ENCODE measurements around the gene UBASH3A.
"Not testable (repeated sequence)": the region's sequence is repeated elsewhere in the genome, so short reads cannot be mapped to it uniquely, and the experiment has no call there.

UBASH3A gene

GRCh38 chr21:42392731-42393442 lies 10.8 kb upstream of the UBASH3A start:
- no peak for DNase-seq

GRCh38 chr21:42393443-42393950 lies 10.2 kb upstream of the UBASH3A start:
- DNase-seq, result no peak

- DNase-seq, result no peak
Measured at GRCh38 chr21:42395302-42395701, 8.4 kb upstream of the UBASH3A start.

GRCh38 chr21:42395905-42396651 lies 7.6 kb upstream of the UBASH3A start, which contains the start of gene TMPRSS3:
TSS of gene TMPRSS3 (minus strand) at chr21:42396052. CDS start at chr21:42395417, 635 bp downstream.
- DNase-seq, result no peak

GRCh38 chr21:42396799-42397745 lies 6.6 kb upstream of the UBASH3A start:
- peak; percentile 65 for DNase-seq

- no peak for DNase-seq
Measured at GRCh38 chr21:42397746-42398394, 5.8 kb upstream of the UBASH3A start.

GRCh38 chr21:42398436-42399028 lies 5.2 kb upstream of the UBASH3A start:
- peak; percentile 83 for DNase-seq

GRCh38 chr21:42400525-42400924 lies 3.2 kb upstream of the UBASH3A start:
- DNase-seq, result no peak

GRCh38 chr21:42401154-42401553 lies 2.5 kb upstream of the UBASH3A start:
- DNase-seq, result no peak

- no peak for DNase-seq
Measured at GRCh38 chr21:42401820-42402251, 1.9 kb upstream of the UBASH3A start.

- DNase-seq, result no peak
Measured at GRCh38 chr21:42404539-42404938, 837 bp downstream of the UBASH3A start.

GRCh38 chr21:42405064-42406013 lies 1.6 kb downstream of the UBASH3A start:
- no peak for DNase-seq

- DNase-seq, result no peak
Measured at GRCh38 chr21:42406201-42406621, 2.5 kb downstream of the UBASH3A start.

GRCh38 chr21:42406866-42407265 lies 3.2 kb downstream of the UBASH3A start:
- DNase-seq, result no peak

GRCh38 chr21:42407476-42407875 lies 3.8 kb downstream of the UBASH3A start:
- DNase-seq, result no peak

GRCh38 chr21:42408718-42409117 lies 5.0 kb downstream of the UBASH3A start:
- not testable (repeated sequence) for DNase-seq

- no peak for DNase-seq
Measured at GRCh38 chr21:42409366-42409765, 5.7 kb downstream of the UBASH3A start.

GRCh38 chr21:42411197-42411869 lies 7.6 kb downstream of the UBASH3A start:
- no peak for DNase-seq

- no peak for DNase-seq
Measured at GRCh38 chr21:42411891-42412635, 8.4 kb downstream of the UBASH3A start.

- no peak for DNase-seq
Measured at GRCh38 chr21:42412636-42412933, 8.9 kb downstream of the UBASH3A start.
